Fibroblast of gingiva (primary cell): ENCODE results near the gene FGD5.
"Not testable (repeated sequence)": the region's sequence is repeated elsewhere in the genome, so short reads cannot be mapped to it uniquely, and the experiment has no call there.

ENCODE experiments used
- DNase-seq: peaks from one replicate; pipeline ENCODE4 v3.0.0-alpha.2; 2011; ENCODE audit warnings: low read depth

Gene FGD5

DNA sequence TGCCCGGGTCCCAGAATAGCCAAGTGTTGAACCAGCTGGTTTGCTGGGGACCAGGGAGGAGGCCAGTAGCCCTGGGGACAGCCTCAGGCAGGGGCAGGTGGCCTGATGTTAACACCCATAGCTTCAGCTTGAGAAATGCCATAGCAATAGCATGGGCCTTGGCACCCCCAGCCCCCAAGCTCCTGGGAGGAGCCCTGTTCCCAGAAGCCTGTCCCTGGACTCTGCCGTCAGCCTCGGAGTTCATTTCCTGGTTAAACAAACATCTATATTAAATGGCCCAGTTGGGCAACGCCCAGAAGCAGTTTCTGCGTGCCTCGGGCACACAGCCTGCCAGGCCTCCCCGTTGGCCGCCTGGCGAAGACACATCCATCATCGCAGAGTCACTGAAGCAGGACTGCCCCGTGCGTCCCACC, 58.2 kb downstream of the FGD5 start:
- DNase-seq, result peak; percentile 59

DNA sequence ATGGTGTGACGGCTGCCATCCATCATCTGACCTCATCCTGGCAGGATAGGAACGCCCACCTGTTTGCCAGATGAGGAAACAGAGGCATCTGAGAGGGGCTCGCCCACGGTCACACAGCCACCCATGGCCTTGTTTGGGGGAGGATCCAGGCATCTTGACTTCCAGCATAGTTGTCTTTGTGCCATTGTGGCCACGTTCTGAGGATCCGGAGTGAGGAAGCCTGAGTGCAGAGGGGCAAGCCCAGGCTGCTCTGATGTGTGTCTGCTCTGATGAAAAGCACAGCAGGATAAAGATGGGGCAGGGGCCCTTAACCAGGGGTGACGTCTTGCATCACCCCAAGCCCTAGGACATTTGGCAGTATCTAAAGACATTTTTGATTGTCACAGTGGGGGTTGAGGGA, 58.7 kb downstream of the FGD5 start:
- no peak for DNase-seq

DNA sequence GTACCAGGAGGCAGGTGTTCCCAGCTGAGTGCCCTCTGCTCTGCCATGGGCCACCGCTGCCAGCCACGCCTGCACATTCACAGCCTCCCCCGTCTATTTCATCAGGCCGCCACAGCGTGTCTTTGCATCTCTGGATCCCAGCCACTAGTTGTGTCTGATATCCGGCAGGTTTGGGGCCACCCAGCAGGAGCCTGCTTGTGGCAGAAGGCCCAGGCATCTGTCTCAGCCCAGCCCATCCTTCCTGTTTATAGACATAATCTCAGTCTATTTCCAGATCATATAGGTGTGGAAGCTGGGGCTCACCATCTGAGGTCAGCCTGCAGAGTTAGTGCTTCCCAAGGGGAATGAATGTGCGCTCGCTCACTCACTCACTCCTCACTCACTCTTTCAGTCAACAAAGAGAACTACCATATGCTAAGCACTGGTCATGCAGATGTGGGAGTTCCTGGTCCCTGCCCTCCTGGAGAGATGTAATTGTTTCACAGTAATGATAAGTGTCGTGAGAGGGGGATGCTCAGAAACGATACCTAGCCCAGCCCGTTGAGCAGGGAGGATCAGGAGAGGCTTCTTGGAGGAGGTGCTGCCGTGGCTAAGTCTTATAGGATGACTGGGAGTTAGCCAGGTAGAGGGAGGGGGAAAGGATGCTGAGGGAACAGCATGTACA, 60.6 kb downstream of the FGD5 start:
- DNase-seq, result no peak

DNA sequence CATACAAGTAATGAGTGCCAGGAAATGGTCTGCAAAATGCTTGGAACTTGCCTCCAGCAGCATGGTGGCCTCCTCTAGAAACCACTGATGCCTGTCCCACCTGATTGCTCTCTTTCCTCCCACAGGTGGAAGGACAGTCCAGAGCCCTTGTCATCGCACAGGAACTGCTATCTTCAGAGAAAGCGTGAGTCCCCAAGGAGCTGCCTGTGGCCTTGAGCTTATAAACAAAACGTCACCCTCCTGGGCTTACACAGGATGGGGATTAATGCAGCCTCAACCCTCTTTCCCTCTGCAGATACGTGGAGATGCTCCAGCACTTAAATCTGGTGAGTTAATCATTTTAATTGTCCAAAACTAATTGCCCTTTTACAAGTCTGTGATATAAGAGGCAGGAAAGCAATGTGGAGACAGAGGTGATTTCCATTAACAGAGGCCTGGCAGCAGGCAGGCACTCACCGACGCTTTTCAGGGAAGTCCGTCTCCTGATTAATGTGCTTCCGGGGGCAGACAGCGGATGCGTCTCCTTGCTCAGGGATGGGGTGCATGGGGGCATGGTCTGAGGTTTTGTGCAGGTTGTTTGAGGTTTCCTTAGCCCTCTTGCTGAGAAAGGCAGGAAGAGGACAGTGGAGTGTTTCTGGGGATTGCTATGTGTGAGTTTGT, 61.8 kb downstream of the FGD5 start:
- DNase-seq, result no peak

GRCh38 chr3:14883226-14883625, 64.5 kb downstream of the FGD5 start:
- no peak for DNase-seq

- DNase-seq, result no peak
Observed at GRCh38 chr3:14884665-14885064, 65.9 kb downstream of the FGD5 start.

DNA sequence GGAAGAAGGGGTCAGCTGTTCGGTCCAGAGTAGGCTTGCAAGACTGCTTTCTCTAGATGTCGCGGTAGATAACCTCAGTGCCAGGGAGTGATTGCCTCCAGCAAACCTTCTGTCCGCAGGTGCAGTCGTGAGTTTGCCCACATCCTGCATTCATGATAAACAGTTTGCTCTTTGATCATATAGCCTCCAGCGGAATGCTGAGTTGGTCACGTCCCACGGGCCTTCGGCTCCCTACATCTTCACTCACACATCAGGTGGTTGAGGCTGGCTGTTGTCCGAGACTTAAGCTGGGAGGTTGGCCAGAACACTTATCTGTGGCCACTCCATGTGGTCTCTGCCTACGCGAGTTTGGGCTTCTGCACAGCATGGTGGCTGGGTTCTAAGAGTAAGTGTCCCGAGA, 66.5 kb downstream of the FGD5 start:
- no peak for DNase-seq

- DNase-seq, result no peak
Observed at GRCh38 chr3:14886101-14886500, 67.3 kb downstream of the FGD5 start.

DNA sequence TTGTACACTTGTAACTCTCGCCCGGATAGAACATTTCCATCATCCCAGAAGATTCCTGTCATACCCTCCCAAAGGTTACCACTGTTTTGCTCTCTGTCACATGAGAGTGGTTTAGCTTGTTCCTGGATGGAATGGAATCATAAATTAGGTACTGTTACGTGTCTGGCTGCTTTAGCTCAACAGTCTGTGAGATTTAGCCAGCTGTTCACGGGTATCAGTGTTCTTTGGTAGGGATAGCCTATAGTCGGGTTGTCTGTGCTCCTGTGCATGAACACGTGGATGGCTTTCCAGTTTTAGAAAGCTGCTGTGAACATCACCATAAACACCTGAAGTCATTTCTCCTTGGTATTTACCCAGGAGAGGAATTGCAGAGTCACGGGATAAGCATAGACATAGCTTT, 70.4 kb downstream of the FGD5 start:
- no peak for DNase-seq

GRCh38 chr3:14889943-14890342, 71.2 kb downstream of the FGD5 start:
- no peak for DNase-seq

- no peak for DNase-seq
Observed at GRCh38 chr3:14890476-14890875, 71.7 kb downstream of the FGD5 start.

DNA sequence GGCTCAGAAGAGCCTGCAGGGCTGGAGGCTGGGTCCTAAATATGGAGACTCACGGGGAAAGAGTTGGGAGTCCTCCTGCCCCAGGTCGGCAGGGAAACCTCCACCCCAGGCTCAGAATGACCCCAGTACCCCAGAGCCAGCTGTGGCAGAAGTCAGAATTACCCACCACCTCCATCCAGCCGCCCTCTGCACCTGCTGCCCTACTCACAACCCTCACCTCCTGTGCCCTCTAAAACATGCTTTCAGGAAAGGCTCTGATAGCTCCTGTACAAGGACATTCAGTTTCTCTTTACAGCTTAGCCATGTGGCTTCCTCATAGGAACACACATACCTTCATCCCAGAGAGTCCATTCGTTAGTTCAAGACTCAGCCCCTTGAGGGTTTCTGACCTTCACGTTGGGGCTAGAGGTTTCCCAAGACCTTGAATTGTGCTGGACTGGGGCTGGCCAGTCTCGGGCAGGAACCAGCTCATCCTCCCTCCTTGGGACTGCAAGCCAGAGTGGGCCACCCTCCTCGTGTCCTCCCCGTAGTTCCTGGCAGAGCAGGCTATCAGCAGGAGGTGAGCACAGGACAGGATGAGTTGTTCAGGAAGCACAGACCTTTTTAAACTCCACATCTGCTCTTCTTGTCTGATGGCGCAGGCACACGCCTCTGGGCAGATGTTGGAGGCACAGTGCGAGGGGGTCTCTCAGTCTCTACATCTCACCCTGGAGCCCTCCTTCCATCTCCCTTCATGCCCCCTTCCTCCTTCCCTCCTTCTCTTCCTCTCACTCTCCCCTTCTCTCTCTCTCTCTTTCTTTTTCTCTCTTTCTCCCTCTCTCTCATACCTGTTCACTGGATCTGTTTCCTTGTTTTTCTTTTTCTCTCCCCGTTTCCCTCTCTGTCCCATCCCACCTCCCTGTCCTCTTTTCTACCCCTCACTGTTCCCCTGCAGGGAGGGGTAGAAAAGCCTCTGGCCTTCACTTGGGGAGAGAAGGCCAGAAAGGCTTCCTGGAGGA, 72.7 kb downstream of the FGD5 start:
- DNase-seq, result no peak

GRCh38 chr3:14892226-14892625, 73.5 kb downstream of the FGD5 start:
- DNase-seq, result no peak

GRCh38 chr3:14894085-14894484, 75.3 kb downstream of the FGD5 start:
- DNase-seq, result no peak

- no peak for DNase-seq
Observed at GRCh38 chr3:14897266-14897665, 78.5 kb downstream of the FGD5 start.

DNA sequence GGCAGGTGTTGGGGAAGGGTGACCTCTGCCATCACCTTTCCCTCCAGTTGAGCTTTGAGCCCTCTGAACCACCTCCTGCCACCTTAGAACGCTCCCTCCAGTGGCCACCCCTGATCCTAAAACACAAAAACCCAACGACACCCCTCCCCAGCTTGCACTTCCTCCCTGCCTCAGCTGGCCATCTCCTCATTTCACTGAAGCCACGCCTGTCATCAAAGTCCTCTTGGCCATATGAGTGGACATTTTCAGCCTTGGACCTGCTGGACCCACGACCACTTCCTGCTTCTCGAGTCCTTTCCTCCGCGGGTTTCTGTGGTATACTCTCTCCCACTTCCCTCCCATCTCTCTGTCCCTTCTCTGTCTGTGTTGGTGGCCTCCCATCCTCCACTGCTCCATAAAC, 80.2 kb downstream of the FGD5 start:
- no peak for DNase-seq

DNA sequence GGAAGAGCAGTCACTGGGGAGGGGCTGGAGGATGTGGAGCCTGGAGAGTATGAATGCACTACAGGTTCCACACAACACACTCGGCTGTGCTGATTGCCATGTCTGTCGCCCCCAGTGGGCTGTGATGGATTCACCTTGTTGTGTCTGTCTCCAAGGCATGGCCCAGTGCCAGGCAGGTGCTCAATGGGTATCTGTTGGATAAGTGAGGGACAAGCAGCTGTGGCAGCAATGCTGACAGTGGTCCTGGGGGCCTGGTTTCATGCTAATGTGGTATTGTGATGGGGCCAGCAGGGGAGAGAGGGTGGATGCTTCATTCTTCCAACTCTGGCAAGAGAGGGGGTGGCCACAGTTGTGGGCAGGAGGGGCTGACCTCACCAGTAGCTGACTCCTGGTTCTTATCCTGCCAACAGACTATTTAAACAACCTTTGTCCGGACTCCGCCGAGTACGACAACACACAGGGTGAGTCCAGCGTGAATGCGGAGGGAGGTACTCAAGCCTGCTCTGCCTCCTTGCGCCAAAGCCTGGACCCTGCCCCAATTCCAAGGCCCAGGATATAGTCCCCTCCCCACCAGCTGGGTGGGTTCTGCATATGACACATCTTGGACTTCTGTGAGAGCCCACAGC, 81.3 kb downstream of the FGD5 start:
- DNase-seq, result no peak

DNA sequence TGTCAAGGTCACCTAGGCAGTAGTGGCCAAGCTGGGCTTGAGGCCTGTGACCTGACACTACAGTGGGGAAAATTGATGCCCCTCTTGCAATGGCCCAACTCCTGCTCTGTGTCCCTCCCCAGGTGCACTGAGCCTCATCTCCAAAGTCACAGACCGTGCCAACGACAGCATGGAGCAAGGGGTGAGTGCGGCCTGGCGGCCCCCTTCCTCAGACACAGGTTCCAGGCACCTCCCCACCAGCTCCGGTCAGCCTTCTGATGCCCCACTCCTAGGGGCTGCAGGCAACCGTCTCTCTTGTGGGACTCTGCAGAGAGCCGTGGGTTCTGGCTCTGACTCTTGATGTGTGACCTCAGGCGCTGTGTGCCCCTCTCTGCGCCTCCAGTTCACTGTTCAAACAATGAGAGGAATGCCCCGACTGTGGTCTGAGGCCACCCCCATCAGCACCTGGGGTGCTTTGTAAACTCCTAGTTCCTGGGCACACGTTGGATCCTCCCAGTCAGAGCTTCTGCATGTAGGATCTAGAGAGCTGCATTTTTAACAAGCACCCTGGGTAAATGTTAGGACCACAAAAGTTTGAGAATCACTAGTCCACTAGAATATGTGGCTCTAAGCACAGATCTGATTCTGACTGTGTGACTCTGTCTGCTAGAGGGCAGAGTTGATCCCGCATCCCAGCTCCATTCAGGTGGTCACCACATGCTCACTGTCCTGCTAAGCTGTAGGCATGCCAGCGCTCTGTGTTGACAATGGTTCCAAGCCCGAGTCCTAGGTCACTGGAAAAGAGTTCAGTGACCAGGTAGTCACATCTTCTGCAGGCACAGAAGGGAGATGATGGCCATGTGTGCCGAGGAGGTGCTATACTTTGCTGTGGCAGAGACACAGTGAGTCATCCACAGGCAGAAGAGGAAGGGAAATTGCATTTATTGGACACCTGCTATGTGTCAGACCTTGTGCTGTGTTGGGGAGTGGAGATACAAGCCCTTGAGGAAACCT, 82.4 kb downstream of the FGD5 start:
- DNase-seq, result no peak

- DNase-seq, result no peak
Observed at GRCh38 chr3:14902719-14903118, 84.0 kb downstream of the FGD5 start.

DNA sequence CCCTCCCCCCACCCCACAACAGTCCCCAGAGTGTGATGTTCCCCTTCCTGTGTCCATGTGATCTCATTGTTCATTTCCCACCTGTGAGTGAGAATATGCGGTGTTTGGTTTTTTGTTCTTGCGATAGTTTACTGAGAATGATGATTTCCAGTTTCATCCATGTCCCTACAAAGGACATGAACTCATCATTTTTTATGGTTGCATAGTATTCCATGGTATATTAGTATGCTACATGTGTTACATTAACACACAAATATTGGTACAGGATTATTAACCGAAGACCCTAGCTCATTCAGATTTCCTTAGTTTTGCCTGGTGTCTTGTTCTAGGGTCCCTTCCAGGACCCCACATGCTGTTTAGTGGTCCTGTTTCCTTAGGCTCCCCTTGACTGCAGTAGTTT, 84.7 kb downstream of the FGD5 start:
- DNase-seq, result not testable (repeated sequence)

GRCh38 chr3:14905055-14905657, 86.4 kb downstream of the FGD5 start:
- DNase-seq, result no peak
